DMS53 treated with DMSO at 0.1 percent for 48 hours (cell line): ENCODE results near the gene ASAP3.

ENCODE experiments used
- DNase-seq: peaks from one replicate; lab custom pipeline; 2025; ENCODE audit not compliant: unreplicated experiment; lab: John Stamatoyannopoulos, UW

ASAP3 gene

DNA sequence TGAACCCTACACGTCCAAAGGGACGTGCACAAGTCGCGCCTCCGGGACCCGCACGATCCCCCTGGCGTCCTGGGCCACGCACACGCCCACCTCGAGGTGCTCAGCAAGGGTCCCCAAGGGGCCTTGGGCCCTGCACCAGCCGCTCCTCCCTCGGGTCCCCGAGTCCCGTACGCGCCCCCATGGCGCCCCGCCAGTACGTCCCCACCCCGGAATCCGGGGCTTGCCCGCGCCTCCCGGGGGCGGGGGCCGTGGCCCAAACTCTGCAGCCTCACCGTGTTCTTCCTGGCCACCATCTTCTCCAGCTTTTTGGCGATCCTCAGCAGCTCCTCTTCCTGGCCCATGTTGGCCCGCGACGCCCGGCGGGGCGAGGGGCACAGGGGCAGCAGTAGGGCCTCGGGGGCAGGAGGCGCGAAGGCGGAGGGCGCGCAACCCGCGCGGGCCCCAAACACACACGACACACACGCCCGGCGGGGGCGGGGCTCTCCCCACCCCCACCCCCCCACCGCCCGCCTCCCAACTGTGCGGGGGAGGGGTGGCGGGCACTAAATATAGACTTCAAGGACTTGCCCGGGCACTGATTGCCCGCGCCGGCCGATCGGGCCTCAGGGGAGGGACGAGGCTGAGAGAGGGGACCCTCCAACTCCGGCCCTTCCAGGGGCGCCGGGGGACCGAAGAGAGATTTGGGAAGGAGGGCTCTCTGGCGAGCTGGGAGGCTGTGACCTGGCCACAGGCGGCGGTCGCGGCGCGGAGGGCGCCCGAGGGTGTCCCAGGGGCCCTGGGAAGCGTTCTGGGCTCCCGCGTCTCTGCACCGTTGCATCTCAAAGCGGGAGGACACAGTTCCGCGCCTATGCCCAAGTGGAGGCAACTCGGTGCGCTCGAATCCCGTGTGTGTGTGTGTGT lies 59.4 kb downstream of the ASAP3 start, which contains the start of gene TCEA3:
Gene TCEA3, minus strand, starts transcription at position 456 of the 900 bp plus-strand sequence. Its CDS starts 115 bp downstream, at position 341.
- DNase-seq = no peak

- no peak for DNase-seq
Observed at GRCh38 chr1:23423415-23424292, 60.3 kb downstream of the ASAP3 start.

DNA sequence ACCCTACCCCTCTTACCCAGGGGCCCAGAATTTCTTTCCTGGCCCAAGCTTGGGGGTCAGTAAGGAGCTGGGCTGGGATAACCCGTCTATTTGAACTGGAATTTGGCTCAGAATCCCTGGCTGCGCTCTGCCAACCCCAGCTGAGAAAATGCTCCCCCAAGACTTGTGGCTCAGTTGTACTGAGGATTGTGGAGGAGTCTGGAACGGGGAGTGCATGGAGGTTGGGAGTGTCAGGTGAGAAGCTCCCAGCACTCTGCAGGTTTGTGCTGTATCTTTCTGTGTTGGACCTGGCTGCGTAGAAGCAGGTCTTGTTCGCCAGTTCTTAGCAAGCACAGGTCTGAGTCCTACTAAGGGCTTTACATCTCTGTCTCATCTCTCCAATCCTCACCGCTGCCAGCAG lies 61.0 kb downstream of the ASAP3 start:
- no peak for DNase-seq

DNA sequence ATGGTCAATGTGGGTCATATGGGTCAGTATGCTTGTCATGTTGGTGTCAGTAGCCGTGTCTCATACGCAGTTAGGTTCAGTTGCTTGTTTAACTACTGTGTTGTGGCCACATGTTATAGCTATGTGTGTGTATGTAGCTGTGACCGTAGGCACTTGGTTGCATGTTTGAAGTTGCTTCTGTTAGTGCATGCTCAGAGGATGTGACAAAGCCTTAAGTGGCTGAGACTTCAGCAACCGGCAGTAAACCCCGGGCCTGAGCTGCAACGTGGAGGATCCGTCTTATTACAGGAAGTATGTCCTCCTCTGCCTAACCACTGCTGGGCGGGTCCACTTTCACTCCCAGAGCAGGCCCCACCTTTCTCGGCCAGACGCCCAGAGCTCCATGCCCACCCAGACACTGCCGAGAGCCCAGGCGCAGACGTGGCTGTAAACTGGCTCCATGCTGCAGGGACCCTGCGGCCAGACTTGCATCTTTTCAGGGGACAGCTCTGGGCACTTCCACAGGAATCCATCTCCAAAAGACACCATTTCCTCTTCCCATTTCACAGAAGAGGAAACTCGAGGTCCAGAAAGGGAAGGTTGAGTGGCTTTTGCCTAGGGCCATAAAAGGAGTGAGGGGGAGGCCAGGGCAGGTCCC lies 61.6 kb downstream of the ASAP3 start:
- no peak for DNase-seq

DNA sequence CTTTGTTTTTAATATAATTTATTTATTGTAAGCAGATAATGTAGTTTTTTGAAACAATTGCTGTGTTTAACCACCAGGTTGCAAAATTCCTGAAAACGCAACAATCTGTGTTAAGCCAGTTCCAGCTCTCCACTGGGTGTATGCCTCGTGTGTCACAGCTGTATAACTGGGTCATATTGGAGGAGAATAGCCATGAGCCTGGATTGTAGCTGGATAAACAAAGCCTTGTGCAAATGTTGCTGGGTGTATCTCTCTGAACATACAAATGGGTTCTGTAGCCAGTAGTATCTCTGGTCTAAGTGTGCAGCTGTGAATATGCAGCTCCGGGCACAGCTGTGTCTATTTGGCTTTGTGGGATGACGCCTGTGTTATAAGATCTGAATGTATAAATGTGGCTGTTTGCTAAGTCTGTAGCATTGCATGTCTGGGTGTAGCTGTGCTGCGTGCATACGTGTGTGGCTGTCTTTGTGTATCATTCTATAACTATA lies 62.2 kb downstream of the ASAP3 start:
- peak; percentile 68 for DNase-seq

DNA sequence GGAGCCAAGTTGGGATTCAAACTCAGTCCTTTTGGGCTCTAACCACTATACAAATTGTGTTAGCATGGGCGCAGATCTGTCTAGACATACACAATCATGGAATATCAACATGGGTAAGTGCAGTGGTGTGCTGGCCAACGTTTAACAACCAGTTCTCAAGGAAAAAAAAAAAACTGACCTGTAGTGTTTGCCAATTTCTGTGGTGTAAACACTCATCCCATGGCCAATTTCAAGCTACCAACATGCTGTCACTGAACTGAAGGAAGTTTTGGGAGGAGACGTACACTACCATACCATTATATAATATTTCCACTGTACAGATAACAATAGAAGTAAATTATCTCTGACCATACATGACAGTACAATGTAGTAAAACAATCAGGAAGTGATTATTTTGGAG lies 62.6 kb downstream of the ASAP3 start:
- no peak for DNase-seq

DNA sequence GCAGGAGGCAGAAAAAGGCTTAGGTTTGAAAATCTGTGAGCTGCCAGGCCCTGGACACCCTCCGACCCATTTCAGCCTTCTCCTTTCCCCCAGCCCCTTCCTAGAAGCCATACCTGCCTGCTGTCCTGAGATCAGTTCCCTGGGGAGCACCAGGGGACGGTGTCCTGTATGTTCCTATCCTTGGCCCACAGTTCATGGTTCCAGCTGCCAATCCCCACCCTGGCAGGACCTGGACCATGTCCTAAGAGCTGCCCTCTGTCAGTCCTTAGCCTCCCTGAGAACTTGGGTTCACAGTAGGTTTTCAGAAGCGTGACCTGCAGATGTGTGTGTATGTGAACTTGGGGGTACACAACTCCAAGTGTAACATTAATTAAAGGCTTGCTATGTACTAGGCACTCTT lies 63.2 kb downstream of the ASAP3 start:
- DNase-seq = no peak

DNA sequence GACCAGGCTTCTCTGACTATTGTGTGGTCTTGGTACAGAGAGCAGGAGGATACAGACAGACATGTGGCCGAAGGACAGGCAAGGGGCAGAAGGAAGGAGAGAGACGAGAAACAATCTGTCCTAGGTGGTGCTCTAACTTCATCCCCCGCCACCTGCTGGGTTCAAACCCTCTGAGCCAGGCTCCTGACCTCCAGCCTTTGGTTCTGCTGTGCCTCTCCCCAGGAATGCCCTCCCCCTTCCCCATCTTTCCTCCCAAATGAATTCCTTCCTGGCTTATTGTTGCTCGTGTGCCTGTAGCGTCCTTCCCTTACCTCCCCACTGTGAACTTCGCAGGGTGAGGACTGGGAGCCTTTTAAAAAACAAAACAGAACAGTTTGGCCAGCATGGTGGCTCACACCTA lies 64.8 kb downstream of the ASAP3 start:
- DNase-seq = no peak

DNA sequence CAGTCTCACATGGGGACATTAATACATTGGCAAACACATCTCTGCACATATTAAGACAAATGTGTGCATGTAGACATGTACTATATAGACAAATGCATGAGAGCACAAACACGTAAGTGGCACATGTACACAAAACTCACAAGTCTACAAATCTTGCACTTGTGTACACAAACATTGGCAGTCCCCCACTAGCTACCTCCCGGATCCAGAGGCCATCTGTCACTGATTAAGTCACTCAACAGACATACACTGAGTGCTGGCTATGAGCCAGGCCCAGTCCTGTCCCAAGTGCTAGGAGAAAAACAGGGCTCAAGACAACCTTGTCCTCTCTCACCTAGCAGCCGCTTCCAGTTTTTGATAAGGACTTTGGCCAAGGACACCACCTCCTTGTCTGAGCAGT lies 66.4 kb downstream of the ASAP3 start:
- DNase-seq = peak; percentile 62

GRCh38 chr1:23416964-23417363 lies 67.0 kb downstream of the ASAP3 start:
- DNase-seq = no peak

DNA sequence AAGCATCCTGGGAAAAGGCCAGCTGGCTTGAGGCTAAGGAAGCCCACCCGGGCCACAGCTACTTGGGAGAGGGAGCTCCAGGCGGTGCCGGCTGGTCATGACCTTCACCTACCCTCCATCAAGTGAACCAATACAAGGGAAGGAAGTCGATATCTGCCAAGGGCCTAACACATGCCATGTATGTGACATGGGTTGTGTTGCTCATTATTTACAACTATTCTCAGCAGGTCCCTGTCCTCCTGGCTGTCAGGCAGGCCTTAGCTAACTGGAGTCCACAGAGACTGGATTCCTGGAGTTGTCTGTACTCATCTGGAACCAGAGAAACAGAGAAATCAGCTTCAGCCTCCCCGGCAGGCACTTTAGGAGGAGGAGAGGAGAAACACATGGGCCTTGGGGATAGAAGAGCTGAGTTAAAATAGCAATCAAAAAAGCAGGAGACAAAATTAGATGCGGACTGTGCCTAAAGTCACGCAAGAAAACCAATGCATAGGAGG lies 75.1 kb downstream of the ASAP3 start:
- DNase-seq = no peak

- no peak for DNase-seq
Observed at GRCh38 chr1:23407016-23407630, 76.9 kb downstream of the ASAP3 start.

DNA sequence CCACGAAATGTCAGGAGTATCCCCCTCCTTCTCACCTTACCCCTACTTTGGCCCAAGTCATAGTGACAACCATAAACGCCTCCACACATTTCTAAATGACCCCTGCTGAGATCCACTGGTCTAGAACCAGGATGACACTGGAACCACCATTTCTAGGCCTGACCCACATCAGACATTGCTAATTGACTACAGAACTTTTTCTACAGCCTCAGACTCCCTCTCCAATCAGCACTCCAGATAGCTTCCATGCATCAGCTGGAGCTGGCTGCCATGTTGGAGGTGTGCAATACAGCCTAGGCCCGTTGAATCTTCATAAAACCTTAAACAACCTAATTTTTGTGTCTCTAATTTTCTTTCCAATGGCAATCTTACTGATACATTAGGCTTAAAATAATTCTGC lies 78.0 kb downstream of the ASAP3 start:
- no peak for DNase-seq

GRCh38 chr1:23403735-23404486 lies 80.1 kb downstream of the ASAP3 start:
- DNase-seq = peak; percentile 95

DNA sequence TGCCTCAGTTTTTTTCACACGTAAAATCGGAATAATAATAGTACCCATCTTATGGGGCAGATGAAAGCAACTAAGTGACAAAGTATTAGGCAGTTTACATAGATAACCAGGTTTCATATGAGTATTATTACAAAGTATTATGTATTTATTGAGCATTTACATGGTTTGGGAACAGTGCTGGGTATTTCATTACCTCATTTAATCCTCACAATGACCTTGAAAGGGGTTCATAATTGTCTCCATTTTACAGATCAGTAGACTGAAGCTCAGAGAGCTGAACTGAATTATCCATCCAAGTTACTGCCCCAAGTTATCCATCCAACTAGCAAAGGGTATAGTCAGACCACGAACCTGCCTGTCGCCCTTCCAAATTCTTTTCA lies 80.6 kb downstream of the ASAP3 start:
- DNase-seq = no peak

- peak; percentile 71 for DNase-seq
Observed at GRCh38 chr1:23403038-23403336, 81.0 kb downstream of the ASAP3 start.

GRCh38 chr1:23402286-23403037 lies 81.5 kb downstream of the ASAP3 start:
- DNase-seq = no peak

DNA sequence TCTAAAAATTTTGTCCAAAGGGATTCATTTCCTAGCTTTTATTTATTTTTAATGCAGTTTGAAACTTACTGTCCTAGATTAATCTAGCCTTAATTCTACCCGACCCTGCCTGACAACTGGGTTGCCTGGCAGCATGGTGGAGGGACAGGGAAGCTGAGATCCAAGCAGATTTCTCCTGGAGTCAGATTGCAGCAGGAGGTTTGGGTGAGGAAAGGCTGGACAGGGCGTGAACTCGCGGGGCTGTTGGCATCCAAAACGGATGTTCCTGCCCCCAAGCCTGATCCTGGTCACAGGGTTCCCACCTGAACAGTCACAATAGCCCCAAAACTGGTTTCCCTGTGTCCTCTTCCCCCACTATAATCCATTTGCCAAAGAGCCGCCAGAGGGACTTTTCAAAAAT lies 82.7 kb downstream of the ASAP3 start:
- DNase-seq = no peak

DNA sequence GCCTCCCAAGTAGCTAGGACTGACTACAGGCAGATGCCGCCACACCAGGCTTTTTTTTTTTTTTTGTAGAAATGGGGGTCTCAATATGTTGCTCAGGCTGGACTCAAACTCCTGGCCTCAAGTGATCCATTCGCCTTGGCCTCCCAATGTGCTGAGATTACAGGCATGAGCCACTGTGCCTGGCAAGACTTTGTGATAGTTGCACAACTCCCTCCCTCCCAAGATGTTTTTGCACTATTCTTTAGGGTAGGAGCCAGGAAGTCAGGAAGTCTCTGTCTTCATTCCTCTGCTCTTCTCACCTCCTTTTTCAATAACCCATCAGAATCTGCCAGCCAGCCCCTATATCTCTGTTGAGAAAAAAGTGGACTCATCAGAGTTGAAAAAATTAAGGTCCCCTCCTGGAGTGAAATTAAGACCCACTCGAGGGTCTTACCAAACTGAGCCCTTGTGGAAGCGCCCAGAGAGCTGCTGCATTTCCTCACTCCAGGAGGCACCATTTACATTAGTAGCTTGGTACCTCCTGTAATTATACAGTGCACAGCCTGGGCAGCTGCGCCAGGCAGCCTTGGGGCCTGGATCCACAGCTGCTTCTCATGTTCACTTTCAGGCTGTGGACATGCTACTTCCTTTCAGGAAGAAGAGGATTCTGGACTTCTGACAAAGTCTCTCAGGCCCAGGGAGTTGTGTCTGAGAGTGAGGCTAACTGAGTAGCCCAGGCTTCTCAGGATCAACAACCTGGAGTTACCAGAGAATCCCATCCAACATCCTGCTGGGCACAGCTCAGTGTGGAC lies 83.5 kb downstream of the ASAP3 start:
- DNase-seq = no peak
